Stimulated activated CD4-positive, alpha-beta T cell treated with anti-CD3 and anti-CD28 coated beads, Interleukin-2, amount 100 ng/mL, for 48 hours (primary cell): Measurements from ENCODE around the gene PFKFB2.

ENCODE experiments used
- DNase-seq, 2 donors: peaks; one replicate each; pipeline ENCODE4 v3.0.0-alpha.2; 2020

Gene PFKFB2

GRCh38 chr1:207052911-207053769 lies at the start of gene PFKFB2:
Gene PFKFB2, plus strand, starts transcription at chr1:207053275. Its CDS starts 1,443 bp downstream, at chr1:207054718.
- peak; percentile 90 to 91 for DNase-seq

DNA sequence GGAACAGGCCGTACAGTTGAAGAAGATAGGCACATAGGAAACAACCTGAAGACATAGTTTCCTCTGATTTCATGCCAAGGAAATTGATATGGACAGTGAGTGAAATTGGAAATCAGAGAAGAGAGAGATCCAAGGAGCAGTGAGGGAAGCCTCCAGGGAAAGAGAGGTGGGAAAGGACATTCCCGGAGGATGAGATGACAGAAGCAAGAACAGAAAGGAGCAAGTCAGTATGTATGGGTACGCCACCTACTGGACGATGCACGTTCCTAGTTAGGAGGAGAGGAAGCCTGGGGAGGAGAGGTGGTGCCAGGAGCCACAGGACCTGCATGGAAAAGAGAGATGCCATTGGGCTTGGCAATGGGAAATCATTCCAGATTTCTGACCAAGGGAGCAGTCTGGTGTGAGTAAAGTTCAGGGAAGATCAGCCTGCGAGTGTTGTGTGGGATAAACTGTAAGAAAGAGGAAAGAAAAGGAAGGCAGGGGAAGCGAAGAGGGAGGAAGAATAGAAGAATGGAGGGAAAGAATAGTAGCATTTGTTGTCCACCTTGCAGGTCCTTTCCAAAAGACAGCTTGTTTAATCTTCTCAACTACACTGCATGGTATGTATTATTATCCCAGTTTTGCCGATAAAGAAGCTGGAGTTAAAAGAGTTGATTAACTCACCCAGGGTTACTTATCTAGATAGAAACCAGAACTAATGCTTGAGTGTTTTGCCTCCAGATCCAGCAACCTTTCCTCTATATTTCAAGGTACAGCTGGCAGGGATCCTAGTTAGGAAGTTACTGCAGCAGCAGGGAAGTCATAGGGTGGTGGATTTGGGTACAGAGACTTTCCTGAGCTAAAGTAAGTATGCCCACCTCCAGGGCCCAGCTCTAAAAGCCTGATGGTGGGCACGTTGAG lies 47.9 kb upstream of the PFKFB2 start:
- DNase-seq, result peak; percentile 22 to 40

GRCh38 chr1:207006083-207006482 lies 47.0 kb upstream of the PFKFB2 start:
- no peak for DNase-seq

GRCh38 chr1:207006914-207007313 lies 46.2 kb upstream of the PFKFB2 start:
- no peak for DNase-seq

DNA sequence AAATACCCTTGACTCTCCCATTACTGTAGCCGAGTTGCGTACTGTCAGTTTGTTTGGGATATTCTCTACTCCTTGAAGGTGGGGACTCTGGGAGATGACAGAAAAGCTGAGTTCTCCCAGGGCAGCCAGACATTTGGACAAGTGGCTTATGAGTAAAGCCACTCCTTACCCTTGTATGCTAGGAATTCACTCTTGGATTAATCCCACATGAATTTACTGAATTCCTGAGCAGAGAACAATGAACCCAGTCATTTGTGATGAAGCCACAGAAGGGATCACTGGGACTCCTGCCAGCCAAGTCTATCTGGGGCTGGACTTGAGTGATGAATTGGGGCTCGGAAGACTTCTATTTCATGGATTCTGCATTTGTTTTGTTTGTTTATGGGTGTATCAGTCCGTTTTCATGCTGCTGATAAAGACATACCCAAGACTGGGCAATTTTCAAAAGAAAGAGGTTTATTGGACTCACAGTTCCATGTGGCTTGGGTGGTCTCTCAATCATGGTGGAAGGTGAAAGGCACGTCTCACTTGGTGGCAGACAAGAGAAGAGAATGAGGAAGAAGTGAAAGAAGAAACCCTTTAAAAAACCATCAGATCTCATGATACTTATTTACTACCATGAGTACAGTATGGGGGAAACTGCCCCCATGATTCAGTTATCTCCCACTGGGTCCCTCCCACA lies 45.6 kb upstream of the PFKFB2 start:
- no peak for DNase-seq

DNA sequence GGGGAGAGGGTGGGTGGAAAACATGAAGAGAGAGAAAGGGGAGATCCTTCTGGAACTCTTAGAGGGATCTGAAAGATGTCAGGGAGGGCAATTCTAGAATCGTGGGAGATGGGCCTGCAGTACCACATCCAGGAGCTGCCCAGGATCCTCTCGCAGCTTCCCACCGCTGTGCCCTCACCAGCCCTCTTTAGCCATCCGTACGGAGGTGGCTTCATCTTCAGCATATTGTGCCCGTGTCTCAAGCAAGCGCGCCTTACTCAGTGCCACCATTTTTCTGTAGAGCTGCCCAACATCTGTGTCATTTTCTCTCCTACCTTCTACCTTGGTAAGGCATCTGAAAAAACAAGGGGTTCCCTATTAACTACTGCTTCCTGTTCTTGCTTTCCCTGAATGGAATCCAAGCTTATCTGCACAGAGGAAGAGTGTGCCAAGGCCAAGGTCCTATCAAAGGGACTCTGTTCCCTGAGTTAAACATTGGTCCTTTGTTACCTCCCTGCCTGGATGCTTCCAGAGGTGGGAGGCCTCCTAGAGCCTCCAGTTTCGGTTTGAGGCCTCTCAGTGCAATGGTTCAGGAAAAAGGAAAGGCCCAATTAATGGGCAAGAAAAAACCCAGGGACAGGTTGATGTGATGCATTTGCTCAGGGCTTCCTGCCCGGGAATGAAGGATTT lies 43.8 kb upstream of the PFKFB2 start:
- DNase-seq, result no peak

DNA sequence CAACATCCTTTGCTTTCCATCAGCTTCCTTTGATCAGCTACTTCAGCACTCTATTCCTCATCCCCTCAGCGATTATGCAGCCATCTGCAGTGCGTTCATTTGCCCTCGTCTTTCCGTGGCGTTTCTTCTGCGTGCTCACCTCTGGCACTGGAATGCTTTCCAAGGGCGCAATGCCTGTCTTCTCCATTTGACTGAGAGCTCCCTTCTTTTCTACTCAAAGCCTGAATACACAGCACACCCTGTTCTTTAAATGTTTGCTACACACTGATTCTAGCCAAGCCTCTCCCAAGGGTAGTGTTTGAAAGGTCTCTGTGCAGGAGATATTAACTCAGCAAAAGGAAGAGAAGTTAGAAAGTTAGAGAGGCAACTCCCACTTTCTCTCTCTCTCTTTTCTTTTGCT lies 43.1 kb upstream of the PFKFB2 start:
- no peak for DNase-seq

- no peak for DNase-seq
Observed at GRCh38 chr1:207010726-207011125, 42.3 kb upstream of the PFKFB2 start.

DNA sequence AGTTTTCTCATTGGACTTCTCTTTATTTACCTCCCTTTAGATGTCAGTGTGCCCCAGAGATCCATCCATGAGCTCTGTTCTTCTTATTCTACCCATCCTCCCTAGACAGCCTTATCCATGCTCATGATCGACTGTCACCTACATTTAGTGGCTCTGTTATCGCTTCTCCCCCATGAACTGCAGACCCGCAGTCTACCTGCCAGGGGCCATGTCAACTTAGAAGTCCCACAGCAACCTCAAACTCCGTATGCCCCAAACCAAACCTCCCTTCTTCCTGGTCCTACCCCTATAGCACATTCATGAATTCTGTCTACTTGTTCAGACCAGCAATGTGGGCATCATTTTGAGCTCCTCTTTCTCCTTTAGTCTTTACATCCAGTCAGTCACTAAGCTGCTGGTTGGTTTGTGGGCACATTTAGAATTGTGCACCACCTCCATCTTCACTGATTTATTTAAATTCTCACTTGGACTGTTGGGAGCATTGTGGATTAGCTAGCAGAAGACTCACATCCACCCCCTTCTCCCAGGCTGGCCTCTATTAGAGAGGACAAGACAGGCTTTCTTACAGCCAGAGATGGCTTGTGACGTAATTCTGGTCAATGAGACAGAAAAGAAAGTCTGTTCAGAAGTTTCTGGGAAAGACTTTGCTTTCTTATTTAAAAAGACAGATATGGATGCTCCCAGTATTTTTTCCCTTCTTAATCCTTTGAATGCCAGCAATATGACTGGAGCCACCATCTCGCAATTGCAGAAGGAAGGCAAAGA lies 39.6 kb upstream of the PFKFB2 start:
- no peak for DNase-seq

GRCh38 chr1:207014728-207015127 lies 38.3 kb upstream of the PFKFB2 start:
- no peak for DNase-seq

DNA sequence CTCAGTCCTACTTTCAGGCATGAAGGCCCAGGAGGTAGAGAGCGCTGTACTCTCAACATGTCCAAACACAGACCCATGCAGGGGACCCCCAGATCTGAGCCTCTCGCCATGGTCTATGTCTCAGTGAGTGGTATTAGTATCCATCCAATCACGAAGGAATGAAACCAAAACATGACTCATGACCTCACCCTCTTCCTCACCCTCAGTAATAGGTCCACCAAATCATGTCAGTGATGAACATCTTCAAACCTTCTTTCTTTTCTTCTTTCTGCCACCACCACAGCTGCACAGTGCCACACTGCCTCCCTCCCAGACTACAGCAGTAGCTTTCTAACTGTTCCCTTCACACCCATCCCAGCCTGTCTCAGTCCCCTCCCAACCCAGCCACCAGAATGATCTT lies 37.3 kb upstream of the PFKFB2 start:
- DNase-seq, result no peak

- no peak for DNase-seq
Observed at GRCh38 chr1:207017615-207018559, 35.2 kb upstream of the PFKFB2 start.

DNA sequence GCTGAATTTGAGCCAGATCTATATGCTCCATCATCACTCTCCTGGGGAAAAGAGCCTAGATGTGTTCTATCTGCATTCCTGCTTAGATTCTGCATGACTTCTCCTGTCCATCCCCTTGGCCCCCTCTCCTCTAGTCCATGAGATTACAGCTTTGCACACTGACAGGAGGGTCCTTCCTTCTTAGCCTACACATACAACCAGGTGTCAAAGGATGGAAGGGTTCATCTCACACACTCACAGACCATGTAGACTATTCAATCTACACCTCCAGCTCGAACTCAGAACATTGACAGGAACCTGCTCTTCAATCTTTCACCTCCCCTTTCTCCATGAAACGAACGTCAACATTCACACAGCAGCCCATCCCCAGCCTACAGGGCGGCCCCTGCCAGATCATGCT lies 34.4 kb upstream of the PFKFB2 start:
- no peak for DNase-seq

DNA sequence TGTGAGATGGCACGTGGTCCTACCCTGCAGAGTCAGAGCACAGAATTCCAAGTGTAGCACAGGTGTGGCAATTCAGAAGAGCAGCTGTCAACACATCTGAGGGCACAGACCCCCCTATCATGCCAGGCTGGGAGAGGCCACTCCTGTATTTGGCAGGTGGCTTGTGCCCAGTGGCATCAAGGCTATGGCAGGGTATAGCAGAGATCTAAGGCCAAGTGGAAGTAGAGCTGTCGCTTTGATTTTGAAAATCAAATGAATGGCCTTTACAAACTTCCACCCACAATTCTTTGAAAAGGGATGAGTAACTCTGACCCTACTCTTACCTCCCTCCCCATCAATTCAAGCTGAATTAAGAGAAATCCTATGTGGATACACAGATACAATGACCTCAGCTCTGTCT lies 33.9 kb upstream of the PFKFB2 start:
- DNase-seq, result no peak

GRCh38 chr1:207019661-207020060 lies 33.4 kb upstream of the PFKFB2 start:
- DNase-seq, result no peak

DNA sequence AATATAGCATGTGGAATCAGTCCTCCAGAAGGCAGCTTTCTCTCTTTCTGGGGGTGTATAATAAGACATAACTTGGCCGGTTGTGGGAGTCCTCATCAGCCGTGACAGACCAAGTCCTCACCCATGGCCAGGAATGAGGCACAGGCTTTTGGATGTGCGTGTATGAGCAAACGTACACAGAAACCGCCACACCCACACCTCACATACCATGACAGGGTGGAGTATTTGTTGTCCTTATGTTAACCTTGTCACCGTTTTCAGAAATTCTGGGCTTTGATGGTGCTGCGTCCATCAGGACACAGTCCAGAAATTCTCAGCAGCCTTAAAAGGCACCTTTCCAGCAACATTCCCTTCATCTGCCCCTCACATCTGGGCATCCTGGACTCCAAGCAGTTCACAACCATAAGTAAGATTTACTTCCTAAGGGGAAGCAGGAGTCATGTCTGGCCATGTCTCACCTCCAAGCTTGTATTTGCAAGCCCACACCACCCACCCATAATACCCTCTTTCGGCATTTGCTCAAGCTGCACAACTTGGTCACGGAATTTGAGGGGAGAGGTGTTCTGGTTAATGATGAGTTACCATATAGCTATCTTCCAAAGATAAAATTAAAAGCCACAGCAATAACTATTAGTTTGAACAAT lies 32.9 kb upstream of the PFKFB2 start:
- no peak for DNase-seq

DNA sequence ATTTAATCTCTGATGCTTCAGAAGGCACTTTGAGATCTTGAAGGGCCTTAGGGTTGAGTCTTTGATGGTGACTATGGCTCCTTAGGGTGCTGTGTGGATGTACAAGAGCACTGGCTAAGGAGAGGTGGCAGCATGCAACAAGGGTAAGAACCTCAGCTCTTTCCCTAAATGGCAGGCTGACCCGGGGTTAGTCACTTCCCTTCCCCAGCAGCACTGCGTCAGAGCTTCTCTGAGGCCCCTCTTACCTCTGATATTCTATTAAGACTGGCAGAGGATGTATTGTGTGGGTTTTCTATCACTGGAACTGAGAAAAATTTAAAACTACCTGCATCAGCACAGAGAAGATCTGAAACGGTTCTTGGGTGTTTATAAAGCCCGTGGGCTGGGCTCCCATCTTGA lies 32.4 kb upstream of the PFKFB2 start:
- no peak for DNase-seq

GRCh38 chr1:207021139-207021861 lies 31.8 kb upstream of the PFKFB2 start:
- DNase-seq, result no peak

DNA sequence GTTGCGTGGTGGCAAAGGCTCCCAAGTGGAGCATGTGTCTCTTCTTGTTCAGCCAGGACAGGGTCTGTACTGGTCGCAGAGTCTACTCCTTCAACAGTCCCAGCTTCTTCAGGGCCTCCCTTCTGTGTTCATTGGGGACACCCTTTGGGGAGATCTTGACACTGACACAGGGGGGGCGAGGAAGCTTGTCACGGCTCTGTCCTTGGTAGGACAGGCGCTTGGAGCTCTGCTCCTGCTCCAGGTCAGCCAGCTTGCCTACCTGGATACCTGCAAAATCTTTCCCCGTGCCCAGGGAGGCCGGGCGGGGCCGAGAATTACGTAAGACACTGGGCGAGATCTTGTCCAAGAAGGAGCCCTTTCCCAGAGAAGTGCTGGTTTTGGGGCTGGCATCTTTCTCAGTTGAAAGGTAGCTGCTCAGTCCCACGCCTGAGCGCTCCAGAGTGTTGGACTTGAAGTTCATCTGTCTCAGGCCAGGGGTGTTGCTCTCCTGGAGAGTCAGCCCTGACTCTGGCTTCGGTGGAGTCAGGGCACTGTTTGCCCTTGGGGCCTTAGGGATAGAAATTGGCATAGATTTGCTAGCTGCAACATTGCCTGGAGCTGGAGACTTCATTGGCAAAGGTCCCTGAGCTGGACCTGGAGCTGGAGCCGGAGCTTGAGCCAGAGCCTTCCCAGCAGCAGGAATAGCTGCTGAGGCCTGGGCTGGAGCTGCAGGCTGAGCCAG lies 31.0 kb upstream of the PFKFB2 start:
- no peak for DNase-seq
